Measurements from ENCODE around the gene ASB18.
A peak's percentile ranks its signal among the peaks of the same experiment; 100 is the strongest.

GRCh38 chr2:236167297-236168109 is 96.7 kb downstream of the ASB18 start:
- TF ChIP-seq ZFX (IDR thresholded peaks at IDR 0.05; ENCODE audit: borderline replicate concordance) (no peak), CTCF (IDR thresholded peaks at IDR 0.05) (peak; percentile 35)

All from 22Rv1 (cell line).